Upper lobe of right lung (tissue), 1 donor: ENCODE measurements around the gene SACM1L. TPM values are rescaled to one million over a fixed set of nuclear protein-coding genes. Genes with fewer than 3 reads are reported as not detected.

Experiments
- ATAC-seq: fragments of 200-7000 bp; cut with Tn5 transposase; one replicate; pipeline ENCODE4 v1.9.1; 2020; ENCODE audit warnings: mild to moderate bottlenecking, moderate library complexity
- DNase-seq: peaks from one replicate; pipeline ENCODE4 v3.0.0-alpha.2; 2020
- H3K27ac ChIP-seq: fragments of 200-600 bp; one replicate; pipeline ENCODE4 v1.8.0; 2022
- H3K27me3 ChIP-seq: fragments of 200-600 bp; one replicate; pipeline ENCODE4 v1.8.0; 2022; ENCODE audit warnings: mild to moderate bottlenecking
- H3K36me3 ChIP-seq: fragments of 200-600 bp; one replicate; pipeline ENCODE4 v1.8.0; 2022
- H3K4me1 ChIP-seq: fragments of 200-600 bp; one replicate; pipeline ENCODE4 v1.8.0; 2022
- H3K4me3 ChIP-seq: fragments of 200-600 bp; one replicate; pipeline ENCODE4 v1.8.0; 2022; ENCODE audit warnings: mild to moderate bottlenecking
- H3K9me3 ChIP-seq: fragments of 200-600 bp; one replicate; pipeline ENCODE4 v1.8.0; 2022
- CTCF ChIP-seq: fragments of 200-600 bp; IDR thresholded peaks from one replicate; pipeline ENCODE4 v1.8.0; 2022; ENCODE audit warnings: antibody characterized with exemption
- intact Hi-C: fragments of 100-400 bp; cut with DNase I; formaldehyde crosslinking; loops from one replicate; pipeline ENCODE4 v1.11.0; 2022
- total RNA-seq: library from RNA; stranded (reverse); fragmentation: NEBNext Ultra II Directional; extraction: Animal tissue kit (Norgen Biotek cat#: 25700); gene quantifications from one replicate; pipeline ENCODE4 v1.2.1, GENCODE V29; 2021
- donor health status: DM: no; HTN: yes; CAD: no; lungs with severe emphysema.

Gene SACM1L
- total RNA-seq, 1 donor from 2014 or later, result 77.1 TPM

GRCh38 chr3:45776611-45777010 lies 87.4 kb downstream of the SACM1L start:
- ATAC-seq (no peak), DNase-seq (no peak)
- Histone ChIP-seq H3K27me3 (no peaks in the 10 kb centered on the region), H3K9me3 (no peaks in the 10 kb centered on the region), H3K36me3 (no peaks in the 10 kb centered on the region), H3K27ac (no peak overlapping the region), H3K4me3 (no peak overlapping the region), H3K4me1 (peaks cover 4% of the 10 kb centered on the region)
- no peak for TF ChIP-seq CTCF
- intact Hi-C loops, result no loop called here

- H3K27ac ChIP-seq, result no peak overlapping the region
- no peak for DNase-seq
- intact Hi-C loops, result no loop called here
- TF ChIP-seq CTCF, result no peak
- no peak for ATAC-seq
- H3K27me3 ChIP-seq, result no peaks in the 10 kb centered on the region
- no peaks in the 10 kb centered on the region for H3K9me3 ChIP-seq
- H3K4me3 ChIP-seq, result no peak overlapping the region
- H3K4me1 ChIP-seq, result peaks cover 4% of the 10 kb centered on the region
- H3K36me3 ChIP-seq, result no peaks in the 10 kb centered on the region
Observed at GRCh38 chr3:45777111-45777745, 88.0 kb downstream of the SACM1L start.

- H3K27ac ChIP-seq, result no peak overlapping the region
- TF ChIP-seq CTCF, result no peak
- ATAC-seq, result no peak
- H3K4me1 ChIP-seq, result peaks cover 4% of the 10 kb centered on the region
- no peaks in the 10 kb centered on the region for H3K27me3 ChIP-seq
- no peaks in the 10 kb centered on the region for H3K36me3 ChIP-seq
- no peaks in the 10 kb centered on the region for H3K9me3 ChIP-seq
- no peak overlapping the region for H3K4me3 ChIP-seq
- no peak for DNase-seq
- intact Hi-C loops, result no loop called here
Observed at GRCh38 chr3:45777746-45778386, 88.7 kb downstream of the SACM1L start.

DNA sequence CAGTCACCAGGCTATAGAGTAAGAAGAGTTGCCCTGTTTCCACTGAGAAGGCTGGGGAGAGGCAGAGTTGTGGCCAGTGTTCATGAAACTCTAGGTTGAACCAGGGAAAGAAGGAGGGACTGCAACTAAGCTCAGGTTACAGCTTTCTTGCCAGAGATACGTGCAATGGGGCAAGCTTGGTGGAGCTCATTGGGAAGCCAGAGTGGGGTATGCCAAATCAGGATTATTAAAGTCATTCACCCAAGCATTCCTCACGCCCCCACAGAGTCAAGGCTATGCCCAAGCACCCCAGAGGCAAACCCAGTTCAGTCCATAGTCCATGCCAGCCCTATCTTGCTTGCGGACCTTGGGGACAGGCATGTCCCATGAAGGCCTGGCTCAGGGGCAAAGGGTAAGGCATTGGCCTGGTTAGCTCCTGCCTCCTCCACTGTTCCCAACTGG lies 89.6 kb downstream of the SACM1L start:
- intact Hi-C loops, result no loop called here
- no peak for ATAC-seq
- TF ChIP-seq CTCF, result no peak

GRCh38 chr3:45779746-45780735 lies 90.8 kb downstream of the SACM1L start:
- no peak for DNase-seq

More for the DNA sequence above, 89.6 kb downstream of the SACM1L start:
- Histone ChIP-seq H3K9me3 (no peaks in the 10 kb centered on the region), H3K27me3 (no peaks in the 10 kb centered on the region), H3K4me1 (peaks cover under 1% of the 10 kb centered on the region), H3K27ac (no peak overlapping the region), H3K36me3 (no peaks in the 10 kb centered on the region), H3K4me3 (no peak overlapping the region)
- DNase-seq, result no peak

More at GRCh38 chr3:45779746-45780735, 90.8 kb downstream of the SACM1L start:
- no peaks in the 10 kb centered on the region for H3K4me1 ChIP-seq
- ATAC-seq, result no peak
- no peak overlapping the region for H3K4me3 ChIP-seq
- no peak overlapping the region for H3K27ac ChIP-seq
- no peaks in the 10 kb centered on the region for H3K9me3 ChIP-seq
- no peaks in the 10 kb centered on the region for H3K36me3 ChIP-seq
- TF ChIP-seq CTCF, result no peak
- H3K27me3 ChIP-seq, result no peaks in the 10 kb centered on the region
- intact Hi-C loops, result no loop called here
